ENCODE data around the gene CFI.

The CFI gene

GRCh38 chr4:109729718-109730618, 71.8 kb downstream of the CFI start, which contains the start of gene PLA2G12A:
Gene PLA2G12A (minus strand): TSS chr4:109730070. CDS start chr4:109729809, 261 bp downstream.
- DNase-seq = peak; percentile 90

DNA sequence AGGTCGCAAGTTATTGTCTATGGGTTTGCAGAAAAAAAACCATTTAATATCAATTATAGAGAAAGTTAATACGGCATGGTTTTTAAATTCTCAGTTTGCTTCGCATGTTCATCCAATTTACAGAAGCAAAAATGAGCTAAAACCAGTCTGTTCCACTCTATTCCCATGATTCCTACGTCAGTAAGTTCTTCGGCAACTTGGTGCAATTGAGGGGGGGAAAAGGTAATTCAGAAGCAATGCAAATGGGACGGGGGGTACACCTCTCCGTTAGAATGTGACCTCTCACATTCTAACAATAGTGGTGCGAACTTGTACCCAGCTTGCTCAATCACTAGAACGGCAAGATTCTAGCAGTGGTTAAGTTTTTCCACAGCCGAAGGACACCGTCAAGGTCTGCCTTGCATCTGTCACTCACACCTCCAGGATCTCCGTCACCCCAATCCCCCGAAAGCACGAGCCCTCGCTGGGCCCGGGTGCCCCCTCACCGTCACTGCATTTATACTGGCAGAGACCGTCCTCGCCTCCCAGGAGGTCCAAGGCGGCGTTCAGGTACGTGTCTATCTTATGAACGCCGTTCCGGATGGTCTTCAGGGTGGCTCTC, 72.6 kb downstream of the CFI start:
- peak; percentile 70 for DNase-seq

DNA sequence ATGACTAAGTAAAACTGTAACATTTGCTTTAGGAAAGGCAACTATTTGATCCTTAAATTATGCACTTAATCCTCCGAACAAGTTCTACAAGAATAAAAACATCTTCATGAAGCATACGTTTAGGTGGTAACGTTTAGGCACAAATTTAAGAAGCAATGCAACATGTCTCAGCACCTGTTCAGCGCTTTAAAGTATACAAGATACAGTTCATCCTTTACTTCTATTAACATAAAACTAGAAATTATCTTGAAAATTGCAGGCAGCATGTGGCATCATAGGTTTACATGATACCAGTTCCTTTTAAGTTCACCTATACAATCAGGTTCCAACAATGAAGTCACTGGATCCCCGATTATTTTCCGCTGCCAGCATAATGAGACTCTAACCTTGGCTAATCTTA, 73.4 kb downstream of the CFI start:
- no peak for DNase-seq

GRCh38 chr4:109723110-109723509, 78.7 kb downstream of the CFI start:
- DNase-seq = no peak

GRCh38 chr4:109722357-109722756, 79.4 kb downstream of the CFI start:
- no peak for DNase-seq

DNA sequence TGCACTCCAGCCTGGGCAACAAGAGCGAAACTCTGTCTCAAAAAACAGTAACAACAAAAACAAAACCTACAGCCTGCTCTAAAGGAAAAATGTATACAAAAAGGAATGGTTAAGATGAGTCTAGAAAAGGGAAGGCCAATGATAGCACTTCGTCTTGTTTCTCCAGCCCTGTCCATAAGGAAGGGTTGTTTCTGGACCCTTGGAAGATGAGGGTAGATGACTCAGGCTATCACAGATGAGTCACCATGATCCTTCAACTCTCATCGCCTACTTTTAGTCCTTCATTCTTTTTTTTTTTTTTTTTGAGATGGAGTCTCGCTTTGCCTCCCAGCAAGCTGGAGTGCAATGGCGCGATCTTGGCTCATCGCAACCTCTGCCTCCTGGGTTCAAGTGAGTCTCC, 80.8 kb downstream of the CFI start:
- no peak for DNase-seq

DNA sequence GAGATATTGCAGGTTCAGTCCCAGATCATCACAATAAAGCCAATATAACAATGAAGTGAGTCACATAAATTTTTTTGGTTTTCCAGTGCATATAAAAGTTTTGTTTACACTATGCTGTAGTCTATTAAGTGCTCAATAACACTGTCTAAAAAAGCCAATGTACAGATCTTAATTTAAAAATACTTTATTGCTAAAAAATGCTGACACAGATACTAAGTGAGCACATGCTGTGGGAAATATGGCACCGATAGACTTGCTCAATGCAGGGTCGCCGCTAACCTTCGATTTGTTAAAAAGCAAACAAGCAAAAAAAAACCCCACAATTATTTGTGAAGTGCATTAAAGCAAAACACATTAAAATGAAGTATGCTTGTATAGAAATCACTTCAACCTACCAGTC, 82.2 kb downstream of the CFI start:
- no peak for DNase-seq

- no peak for DNase-seq
Observed at GRCh38 chr4:109718759-109719158, 83.0 kb downstream of the CFI start.

DNA sequence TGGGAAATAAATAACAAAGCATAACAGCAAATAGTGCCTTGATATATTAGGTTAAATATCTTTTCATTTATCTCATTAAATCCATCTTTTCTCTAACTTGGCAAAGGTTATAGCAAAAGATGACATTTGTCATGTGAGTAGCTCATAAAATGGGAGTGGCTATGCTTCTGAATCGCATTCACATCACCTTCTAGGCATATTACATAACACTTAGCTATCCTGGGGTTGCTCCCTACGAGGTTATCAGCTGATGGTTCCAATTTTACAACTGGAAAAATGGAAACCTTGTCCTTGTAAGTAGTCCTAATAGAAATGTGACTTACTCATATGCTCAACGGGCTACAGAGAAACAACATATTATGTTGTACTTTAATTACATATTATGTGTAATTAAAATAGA, 88.3 kb downstream of the CFI start:
- DNase-seq = no peak

DNA sequence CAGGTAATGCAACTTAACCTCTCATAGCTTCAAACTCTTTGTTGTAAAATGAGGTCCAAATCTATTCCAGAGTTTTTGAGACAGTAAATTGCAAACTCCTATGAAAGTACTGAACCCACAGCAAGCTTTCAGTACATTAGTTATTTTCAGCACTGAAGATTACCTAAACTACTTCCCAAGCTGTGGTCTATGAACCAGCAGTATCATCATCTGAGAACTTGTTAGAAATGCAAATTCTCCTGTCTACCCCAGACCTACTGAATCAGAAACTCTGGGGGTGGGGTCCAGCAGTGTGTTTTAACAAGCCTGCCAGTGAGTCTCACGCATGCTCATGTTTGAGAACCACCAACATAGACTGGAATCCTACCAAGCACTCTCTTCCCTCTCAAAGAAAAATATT, 92.8 kb downstream of the CFI start:
- DNase-seq = no peak

- no peak for DNase-seq
Observed at GRCh38 chr4:109708435-109708834, 93.4 kb downstream of the CFI start.

GRCh38 chr4:109703664-109704361, 98.0 kb downstream of the CFI start:
- DNase-seq = peak; percentile 90

DNA sequence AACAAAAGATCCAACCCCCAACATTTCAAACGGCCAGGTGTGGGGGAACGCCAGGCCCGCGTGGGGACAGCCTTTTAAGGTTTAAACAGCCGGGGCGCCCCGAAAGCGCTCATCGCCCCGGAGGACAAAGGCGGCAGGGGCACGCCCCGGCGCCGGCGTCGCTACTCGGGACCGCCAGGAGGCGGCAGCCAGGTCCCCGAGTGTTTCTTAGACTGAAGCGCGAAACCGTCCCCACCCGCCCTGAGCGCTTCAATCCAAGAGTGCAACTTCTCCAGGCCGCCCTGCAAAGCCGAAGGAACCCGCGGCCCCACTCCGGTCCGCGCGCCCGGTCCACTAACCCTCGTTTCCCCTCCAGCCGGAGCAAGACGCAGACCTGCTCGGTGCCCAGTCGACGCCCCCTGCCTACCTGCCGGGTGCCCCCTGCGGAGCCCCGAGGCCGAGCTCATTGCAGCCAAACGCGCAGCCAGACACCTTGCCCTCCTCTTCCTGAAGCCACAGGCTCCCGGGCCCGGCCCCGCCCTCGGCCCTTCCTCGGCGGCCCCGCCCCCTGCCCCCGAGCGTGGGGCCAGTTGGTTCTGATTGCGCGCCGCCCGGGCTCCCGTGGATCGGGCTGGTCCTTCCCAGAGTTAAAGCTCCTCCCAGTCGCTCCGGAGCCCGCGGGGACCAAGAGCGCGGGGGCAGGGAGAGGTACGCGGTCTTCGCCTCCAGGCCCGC, 98.7 kb downstream of the CFI start, which contains the start of gene CASP6:
Gene CASP6 (minus strand): TSS at position 496 of the 714 bp plus-strand sequence. CDS start 50 bp downstream, at position 446.
- peak; percentile 93 for DNase-seq

GRCh38 chr4:109701566-109702410, 100.0 kb downstream of the CFI start:
- no peak for DNase-seq

DNA sequence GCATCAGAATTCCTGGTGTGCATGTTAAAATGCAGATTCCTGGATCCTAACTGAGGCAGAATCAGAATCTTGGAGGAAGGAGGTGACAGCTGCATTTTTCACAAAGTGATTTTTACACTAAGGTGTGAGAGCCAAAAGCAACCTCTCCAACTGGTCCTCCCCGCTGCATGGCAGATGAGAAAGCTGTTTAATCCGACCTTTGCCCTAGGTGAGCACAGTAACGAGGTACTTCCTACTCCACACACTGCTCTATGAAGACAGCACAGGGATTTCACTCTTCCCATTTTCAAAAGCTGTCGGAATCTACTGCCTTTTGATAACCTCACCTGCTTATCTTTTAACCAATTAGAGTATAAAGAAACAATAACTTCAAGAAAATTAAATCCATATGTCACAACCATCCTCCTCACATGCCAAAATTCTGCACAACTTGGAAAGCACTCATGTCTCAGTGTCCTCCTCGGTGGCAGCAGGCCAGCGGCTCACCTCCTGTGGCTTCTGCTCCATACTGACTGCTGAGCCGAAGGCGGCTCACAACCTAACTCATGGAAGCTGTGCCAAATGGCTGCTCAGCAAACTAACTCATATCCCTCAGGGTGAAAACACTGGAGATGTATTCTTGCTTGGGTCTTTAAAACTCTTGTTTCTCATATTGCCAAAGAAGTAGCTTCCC, 102.1 kb downstream of the CFI start:
- no peak for DNase-seq

GRCh38 chr4:109698656-109699055, 103.1 kb downstream of the CFI start:
- DNase-seq = no peak

GRCh38 chr4:109691411-109691920, 110.3 kb downstream of the CFI start:
- no peak for DNase-seq
